ENCODE data around the gene THEM4. TPM values are rescaled to one million over a fixed set of nuclear protein-coding genes. Genes with fewer than 3 reads are reported as not detected.

Gene THEM4
- 10 to 100 TPM; 14.7 to 17.6 TPM for total RNA-seq
- long read RNA-seq, transcript THEM4-202 (7 exons, 1,832 nt): major isoform, 9 of 16 reads
- long read RNA-seq, partial matches to known transcripts: 0 of 16 reads
- long read RNA-seq, other reads (novel, unspliced or antisense): 3 of 16 reads

DNA sequence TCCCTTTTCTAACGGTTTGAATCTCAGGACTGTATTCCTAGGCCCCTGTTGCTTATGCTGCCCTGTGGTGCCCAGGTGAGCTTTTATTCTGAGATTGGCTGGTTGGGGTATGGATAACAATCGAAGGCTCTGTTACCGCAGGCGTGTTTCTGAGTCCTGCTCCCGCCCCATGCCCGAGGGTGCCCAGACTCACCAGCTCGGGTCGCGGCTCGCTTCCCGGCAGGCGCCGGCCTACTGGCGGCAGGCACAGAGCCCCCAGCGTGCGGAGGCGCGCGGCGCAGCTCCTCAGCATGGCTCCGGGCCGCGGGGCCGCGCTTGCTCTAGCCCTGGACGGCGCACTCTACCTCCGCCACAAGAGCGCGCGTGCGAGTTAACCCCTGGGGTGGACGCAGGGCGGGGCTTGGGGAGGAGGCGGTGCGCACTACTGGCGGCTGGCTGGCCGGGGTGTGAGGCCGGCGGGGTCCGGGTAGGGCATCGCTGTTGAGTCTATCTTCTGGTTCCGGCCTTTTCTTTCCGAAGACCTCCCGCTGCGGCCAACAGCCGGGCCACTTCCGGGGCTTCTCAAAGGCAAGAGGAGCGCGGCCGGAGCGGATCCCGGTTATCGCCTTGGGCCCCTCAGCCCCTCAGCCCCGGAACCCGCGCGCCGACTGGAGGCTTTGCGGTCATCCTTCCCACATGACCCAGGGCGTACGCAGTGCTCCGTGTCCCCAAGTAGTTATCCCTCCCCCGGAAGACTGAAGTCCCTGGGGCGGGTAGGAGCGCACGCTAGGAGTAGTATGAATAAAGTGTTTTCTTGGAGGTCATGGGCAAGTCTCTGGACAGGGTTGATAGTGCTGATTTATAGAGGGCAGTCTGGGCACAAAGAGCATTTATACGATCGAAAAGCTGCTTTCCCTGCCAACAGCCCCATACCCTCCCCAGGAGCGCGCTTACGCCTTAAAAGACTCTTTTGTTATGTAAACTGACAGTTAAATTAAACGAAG, at the start of gene THEM4:
TSS of gene THEM4 (minus strand) at position 345 of the 983 bp plus-strand sequence. CDS start at position 292, 53 bp downstream.
- DNase-seq (peak; percentile 99), ATAC-seq (peak; percentile 99)
- intact Hi-C loops (cut with DNase I): no loop called here

DNA sequence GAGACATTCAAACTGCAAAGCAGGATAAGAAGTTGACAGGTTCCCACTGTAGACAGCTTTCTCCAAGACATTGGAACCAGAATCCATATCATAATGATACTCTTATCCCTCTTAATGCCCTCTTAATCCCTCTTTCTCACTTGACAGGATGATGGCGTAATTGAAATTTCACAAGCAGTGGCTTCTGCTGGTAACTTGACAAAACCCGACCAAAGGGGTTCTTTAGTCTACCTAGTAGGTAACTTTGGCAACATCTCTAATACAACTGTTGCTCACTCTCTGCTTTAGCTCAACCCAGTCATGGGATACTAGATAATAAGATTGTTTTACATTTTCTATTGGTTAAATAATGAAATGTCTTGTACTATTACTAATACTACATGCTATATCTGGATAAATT, 49.6 kb upstream of the THEM4 start:
- ATAC-seq (no peak), DNase-seq (no peak)
- intact Hi-C loops (cut with DNase I): no loop called here

DNA sequence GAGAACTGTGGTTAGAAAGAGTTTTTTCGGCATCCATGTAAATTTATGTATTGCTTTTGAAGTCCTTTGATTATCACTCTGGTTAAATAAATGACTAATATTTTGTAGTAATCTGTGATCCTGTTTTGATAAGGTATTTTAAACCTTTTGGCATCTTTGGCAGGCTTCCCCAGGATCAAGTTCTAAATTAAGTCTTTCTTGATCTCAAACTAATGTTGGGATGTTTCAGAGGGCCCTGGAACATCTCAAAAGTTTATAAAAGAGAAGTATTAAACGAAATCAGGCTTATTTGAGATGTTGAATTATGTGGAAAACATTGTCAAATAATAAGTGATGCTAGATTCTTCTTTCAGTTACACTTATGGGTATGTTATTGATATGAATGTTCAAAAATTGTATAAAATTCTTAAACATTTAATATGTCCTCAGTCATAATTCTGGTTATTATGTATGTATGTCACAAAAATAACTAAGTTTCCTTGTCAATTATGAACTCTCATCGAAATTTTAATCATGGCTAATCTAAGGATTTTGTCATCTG, 47.7 kb upstream of the THEM4 start:
- no peak for ATAC-seq

DNA sequence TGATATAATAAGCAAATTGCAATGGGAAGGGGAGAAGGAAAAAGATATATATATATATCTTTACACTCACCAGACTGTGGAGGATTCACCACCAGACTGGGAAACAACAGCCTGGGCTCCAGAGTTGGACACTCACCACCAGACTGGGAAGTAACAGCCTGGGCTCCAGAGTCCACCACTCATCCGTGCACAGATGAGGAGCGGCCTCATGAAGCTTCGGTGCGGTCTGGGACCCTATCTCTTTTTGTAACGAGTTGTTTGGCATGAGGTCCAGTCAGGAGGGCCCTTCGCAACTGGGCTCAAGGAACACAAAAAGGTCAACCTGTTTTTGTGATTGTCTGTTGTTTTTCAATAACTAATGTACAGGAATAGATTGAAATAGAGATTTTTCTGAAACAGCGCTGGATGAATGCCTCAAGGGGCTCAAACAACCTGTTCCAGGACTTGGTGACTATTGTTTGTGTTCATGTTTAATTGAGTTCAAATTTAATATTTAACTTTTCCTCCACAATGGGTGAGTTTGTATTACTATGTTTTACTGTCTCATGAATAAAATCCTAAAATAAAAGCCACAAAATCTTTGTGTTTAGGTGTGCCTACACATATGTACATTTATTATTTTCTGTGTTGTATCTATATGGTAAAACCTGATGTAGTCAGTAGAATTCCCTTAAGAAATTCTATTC, 44.2 kb upstream of the THEM4 start:
- DNase-seq: no peak
- intact Hi-C loops (cut with DNase I): no loop called here
- ATAC-seq: no peak

More for the DNA sequence above, 47.7 kb upstream of the THEM4 start:
- DNase-seq: no peak
- intact Hi-C loops (cut with DNase I): no loop called here

DNA sequence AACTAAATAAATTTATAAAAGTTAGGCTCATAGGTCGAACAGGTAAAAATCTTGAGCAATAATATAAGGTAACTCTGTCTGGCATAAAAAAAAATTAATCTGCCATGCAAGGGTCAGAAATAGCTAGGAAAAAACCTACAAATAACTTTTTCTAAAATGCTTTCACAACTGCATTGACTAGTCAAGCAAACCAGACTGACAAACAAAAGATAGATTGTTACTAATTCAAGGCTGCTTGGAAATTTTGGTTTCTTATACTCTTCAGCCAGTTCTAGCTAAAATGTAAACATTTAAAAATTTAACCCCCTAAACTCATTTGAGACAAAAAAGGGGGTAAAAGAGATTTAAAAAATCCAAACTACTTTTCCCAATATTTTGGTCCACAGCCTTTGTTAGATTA, 43.5 kb upstream of the THEM4 start:
- no peak for ATAC-seq

DNA sequence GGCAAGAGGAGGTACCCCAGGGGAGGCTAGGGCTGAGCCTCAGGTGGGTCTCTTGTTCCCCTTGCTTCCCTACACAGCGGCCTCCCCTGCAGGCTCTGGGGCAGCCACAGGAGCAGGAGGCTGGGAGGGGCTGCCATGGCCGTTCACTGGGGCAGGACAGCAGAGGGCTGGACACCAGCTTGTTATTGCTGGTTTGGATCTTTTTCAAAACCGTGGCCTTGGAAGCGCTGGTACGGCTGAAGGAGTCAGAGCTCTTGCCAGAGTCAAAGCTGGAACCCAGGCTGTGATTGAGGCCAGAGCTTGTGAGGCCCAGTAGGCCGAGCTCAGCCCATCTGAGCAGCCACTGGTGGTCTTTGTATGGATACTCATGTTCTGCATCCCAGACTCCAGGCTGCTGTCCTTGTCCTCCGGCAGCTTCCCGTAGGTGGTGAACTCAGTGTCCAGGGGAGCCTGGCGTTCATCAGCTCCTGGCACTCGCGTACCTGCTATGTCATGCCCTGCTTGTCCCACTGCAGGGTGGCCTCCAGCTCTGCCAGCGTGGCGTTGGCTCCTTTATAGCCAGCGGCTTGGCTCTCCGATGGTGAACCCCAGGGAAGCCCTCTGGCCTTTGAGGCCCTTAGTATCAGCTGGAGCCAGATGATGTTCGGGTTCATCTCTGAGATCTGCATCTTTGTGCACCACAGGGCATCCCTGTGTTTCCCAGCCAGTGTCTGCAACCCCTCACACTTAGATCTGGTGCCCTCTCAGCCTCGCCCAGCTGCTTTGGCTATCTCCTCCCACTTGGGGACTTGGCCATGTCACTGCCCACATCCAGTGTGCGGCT, 40.3 kb upstream of the THEM4 start:
- ATAC-seq (no peak), DNase-seq (no peak)
- intact Hi-C loops (cut with DNase I): no loop called here

More for the DNA sequence above, 43.5 kb upstream of the THEM4 start:
- intact Hi-C loops (cut with DNase I): no loop called here
- no peak for DNase-seq

DNA sequence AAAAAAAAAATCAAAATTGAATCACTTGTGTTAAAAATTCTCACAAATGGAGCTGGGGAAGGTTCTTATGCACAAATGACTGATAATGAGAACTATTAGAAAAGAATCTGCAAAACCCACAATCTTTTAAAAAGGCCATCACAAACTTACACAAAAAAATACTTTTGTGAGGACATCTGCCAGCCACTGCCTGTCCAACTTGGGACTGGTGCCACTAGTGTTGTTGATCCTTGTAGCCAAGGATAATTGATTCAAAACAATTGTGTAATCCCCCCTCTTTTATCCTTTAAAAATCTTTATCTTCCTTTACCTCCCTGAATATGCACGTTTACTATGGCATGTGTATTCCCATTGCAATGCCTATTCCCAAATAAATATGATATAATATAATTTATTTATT, 39.2 kb upstream of the THEM4 start:
- intact Hi-C loops (cut with DNase I): no loop called here
- no peak for ATAC-seq
- no peak for DNase-seq

DNA sequence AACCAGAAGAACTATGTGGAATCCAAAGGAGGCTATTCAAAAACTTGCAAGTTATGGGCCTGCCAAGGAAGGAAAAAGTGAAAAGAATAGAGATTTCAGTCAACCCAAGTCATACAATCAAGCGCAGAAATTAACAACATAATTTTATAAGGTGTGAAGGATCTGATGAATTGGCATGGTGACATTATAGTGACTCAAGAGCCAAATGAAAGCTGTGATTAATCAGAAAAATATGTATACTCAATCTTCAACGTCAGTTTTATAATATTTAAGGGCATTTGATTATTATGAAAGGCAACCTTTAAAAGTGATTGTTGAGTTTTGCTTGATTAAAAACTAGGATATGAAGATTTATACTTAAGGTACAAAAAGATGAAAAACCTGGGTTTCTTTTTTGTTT, 37.8 kb upstream of the THEM4 start:
- intact Hi-C loops (cut with DNase I): no loop called here
- DNase-seq: no peak
- no peak for ATAC-seq

DNA sequence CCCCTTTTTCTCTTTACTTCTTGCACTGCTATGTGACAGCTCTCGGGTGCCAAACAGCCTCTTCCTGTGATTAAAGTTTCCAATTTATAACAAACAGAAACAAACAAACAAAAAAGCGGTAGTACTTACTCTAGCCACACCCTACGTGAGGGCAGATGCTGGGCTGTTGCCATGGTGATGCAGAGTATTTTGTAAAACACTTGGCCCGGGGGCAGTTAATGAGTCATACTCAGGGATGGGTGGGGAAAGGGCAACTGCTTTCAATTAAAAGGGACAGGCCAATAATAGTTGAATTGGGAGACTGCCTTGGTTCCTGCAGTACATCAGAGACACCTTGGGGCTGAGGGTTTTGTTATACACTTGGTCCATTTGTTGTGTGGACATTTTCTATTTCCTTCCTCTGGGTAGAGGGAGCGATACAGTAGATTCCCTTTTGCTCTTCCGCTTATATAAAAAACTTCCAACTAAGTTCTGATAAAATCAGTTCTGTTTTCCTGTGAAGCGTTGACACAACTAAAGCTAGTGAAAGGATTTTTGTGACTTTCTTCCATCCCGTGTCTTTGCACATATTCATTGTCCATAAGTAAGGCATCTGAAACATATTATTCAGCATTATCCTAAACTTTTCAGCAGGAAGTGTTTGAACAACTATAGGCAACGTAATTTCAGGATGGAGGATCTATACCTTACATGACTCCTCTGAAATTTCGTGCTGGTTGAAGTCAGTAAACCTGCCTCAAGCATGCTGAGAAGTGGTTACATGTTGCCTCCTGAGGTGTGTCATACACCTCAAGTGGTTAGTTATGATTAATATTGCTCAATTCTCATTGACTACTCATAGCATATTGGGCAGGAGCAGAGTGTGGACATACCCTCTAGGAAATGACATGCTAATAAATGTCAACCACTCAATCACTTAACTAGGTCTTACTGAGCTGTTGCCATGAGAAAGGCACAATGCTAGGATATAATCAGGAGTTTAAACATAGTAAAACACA, 36.7 kb upstream of the THEM4 start:
- DNase-seq (peak; percentile 92), ATAC-seq (peak; percentile 82 to 91)
- intact Hi-C loops (cut with DNase I): loop anchor here in 1 of 2 donors (2.0 kb wide), 1 partner anchor 47 kb away; the partner anchor contains the start of gene S100A10

DNA sequence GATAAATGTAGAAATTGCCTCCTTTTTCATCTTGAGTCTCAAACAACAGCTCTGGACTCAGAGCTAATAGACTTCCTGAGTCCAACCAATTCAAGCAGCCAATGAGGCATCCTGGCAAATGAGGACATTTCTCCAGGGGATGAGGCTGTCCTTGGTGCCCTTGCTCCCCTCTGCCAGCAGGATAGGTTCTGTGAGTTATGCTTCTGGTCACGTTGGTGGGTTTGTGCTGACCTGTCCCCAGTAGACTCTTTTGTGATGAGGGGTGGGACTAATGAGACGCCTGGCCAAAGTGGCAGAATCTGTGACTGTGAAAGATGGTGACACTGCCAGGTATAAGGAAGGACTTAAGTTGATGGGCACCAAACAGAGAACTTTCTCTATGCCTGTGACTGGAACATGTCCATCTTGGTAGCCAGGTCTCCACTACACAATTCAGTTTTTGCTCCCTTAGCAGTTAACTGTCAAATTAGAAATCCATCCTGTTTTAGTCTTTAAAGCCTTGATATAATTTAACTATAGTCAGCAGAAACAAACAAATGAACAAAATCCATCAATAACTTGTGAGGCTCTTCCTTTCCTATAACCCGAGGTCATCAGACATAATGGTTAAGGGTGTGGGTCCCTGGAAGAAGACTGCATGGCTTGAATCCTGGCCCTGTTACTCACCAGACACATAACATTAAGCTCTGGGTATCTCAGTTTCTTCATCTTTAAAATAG, 35.7 kb upstream of the THEM4 start:
- intact Hi-C loops (cut with DNase I): loop anchor here in 1 of 2 donors (2.0 kb wide), 1 partner anchor 48 kb away; the partner anchor contains the start of gene S100A10
- no peak for DNase-seq
- ATAC-seq: no peak

DNA sequence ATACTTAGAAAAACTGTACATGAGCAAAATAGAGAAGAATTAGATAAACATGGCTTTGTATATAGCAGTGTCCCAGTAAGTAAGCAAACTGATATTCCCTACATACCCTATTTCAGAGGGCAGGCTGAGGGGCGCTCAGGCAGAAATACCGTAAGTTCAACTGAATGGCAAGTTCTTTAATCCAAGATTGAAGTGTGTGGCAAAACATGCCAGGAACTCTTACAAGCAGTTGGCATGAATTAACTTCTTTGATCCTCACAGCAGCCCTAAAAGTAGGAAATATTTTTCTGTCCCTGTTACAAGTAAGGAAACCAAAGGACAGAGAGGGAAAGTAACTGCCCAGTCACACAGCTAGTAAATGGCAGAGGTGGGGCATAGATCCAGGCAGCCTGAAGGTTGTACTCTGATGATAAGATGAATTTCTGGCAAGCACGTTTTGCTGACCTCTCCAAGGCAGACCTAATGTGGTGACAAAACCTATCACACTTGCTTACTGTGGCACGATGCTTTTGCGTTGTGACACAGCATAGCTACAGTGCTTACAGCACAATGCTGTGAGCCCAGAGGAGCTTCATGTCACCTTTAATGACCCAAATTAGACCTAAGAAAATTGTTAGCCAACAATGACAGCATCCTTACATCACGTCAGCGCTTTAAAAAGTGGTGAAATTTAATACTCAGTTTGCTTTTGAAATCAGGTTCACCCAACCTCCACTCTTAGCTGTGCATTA, 35.0 kb upstream of the THEM4 start:
- peak; percentile 12 to 17 for ATAC-seq
- intact Hi-C loops (cut with DNase I): loop anchor here in 1 of 2 donors (2.0 kb wide), 1 partner anchor 49 kb away; the partner anchor contains the start of gene S100A10
- DNase-seq: peak; percentile 45

DNA sequence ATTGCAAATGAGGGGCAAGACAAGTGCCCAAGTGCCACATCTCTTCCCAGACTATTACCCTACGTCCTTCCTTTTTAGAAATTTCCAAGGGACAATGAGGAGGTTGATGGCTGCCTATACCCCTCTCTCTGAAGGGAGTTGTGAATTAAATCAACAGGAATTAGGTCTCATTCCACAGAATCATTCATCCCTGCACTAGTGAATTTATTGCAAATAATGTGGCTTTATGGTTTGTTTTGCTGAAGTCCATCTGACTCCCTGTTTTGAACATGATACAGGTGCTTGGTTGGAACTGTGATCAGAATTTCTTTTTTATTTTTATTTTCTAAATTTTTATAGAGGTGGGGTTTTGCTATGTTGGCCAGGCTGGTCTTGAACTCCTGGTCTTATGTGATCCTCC, 34.3 kb upstream of the THEM4 start:
- intact Hi-C loops (cut with DNase I): no loop called here
- no peak for ATAC-seq
- DNase-seq: no peak

DNA sequence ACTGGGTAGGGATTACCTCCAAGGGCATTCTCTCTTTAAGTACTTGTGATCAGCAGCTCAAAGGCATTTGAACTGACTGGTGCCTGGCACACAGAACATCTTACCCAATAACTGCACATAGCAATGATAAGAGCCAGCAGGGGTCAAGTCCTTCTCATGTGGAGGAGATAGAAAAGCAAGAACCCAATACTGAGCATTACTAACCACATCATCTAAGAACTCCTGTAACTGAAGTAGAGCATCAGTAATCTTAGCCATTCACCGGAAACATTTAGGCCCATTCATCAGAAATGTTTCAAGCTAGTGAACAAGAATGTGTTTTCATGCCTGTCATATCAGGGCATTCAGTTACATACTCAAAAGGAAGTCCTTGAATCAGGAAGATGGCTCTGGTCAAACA, 33.6 kb upstream of the THEM4 start:
- no peak for DNase-seq
- ATAC-seq: peak in 1 of 2 donors; percentile 32
- intact Hi-C loops (cut with DNase I): no loop called here

DNA sequence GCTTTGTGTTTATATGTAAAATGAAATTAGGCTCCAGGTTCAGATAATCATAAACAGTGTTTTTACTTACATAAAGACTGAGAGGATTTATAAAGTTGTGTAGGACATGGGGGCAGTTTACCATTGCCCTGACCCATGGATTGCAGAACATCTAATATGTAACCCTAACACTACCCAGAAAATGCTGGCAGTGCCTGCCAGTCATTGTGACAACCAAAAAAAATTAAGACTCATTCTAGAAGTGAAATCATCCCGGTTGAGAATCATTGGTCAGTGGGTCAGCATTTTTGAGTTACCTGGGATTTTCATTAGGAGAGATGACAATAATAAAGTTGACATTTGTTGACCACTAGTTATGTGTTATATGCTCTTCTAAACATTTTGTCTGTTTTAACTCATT, 31.2 kb upstream of the THEM4 start:
- ATAC-seq: no peak
- no peak for DNase-seq
- intact Hi-C loops (cut with DNase I): no loop called here

DNA sequence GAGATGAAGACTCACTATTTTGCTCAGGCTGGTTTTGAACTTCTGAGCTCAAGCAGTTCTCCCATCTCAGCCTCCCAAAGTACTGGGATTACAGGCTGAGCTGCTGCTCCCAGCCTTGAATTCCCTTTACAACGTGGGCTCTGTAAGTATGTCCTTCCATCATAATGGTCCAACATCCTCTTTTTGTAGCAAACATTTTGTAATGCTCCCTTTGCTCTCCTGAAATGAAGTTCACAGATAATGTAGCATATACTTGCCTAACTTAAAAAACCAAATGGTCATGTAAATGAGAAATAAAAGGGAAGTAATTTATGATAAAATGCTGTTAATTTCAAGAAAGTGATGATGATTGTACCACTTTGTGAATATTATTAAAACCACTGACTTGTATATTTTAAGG, 30.5 kb upstream of the THEM4 start:
- no peak for DNase-seq
- intact Hi-C loops (cut with DNase I): no loop called here
- ATAC-seq: no peak

DNA sequence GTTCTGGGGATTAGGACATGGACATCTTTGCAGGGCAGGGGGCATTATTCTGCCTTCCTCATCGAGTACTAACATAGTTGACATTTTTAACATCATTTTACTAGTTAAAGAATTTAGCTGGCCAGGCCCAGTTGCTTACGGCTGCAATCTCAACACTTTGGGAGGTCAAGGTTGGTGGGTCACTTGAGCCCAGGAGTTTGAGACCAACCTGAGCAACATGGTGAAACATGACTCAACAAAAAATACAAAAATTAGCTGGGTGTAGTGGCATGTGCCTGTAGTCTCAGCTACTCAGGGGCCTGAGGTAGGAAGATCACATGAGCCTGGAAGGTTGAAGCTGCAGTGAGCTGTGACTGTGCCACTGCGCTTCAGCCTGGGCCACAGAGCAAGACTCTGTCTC, 29.8 kb upstream of the THEM4 start:
- intact Hi-C loops (cut with DNase I): no loop called here
- ATAC-seq (no peak), DNase-seq (no peak)
